ENCODE results near the gene LRRC47.

DNA sequence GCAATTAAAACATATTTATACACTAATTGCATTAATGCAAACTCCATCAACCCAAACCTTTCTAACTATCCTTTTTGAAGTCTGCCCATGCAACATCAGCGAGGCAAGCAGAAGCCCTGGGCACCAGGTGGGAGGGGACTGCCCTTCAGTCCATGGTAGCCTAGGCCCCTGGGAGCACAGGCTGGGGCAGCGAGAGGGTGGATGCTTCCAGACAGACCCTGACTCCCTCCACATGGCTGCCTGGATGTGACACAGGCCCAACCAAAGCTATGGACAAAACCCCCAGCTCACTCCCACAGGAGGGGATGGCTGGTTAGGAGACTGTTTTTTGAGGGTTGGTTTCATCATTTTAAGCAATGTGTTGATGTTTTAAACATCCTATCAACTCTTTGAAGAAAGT, 17.8 kb upstream of the LRRC47 start:
- TF ChIP-seq, protein P1, sequence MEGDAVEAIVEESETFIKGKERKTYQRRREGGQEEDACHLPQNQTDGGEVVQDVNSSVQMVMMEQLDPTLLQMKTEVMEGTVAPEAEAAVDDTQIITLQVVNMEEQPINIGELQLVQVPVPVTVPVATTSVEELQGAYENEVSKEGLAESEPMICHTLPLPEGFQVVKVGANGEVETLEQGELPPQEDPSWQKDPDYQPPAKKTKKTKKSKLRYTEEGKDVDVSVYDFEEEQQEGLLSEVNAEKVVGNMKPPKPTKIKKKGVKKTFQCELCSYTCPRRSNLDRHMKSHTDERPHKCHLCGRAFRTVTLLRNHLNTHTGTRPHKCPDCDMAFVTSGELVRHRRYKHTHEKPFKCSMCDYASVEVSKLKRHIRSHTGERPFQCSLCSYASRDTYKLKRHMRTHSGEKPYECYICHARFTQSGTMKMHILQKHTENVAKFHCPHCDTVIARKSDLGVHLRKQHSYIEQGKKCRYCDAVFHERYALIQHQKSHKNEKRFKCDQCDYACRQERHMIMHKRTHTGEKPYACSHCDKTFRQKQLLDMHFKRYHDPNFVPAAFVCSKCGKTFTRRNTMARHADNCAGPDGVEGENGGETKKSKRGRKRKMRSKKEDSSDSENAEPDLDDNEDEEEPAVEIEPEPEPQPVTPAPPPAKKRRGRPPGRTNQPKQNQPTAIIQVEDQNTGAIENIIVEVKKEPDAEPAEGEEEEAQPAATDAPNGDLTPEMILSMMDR (IDR thresholded peaks at IDR 0.05) = no peak
- TF ChIP-seq POLR2A (IDR thresholded peaks at IDR 0.05) = no peak
